Gastrocnemius medialis (tissue), 4 donors: Measurements from ENCODE around the gene SLC29A3. TPM values are rescaled to one million over a fixed set of nuclear protein-coding genes. Genes with fewer than 3 reads are reported as not detected.
"Not testable (repeated sequence)": the region's sequence is repeated elsewhere in the genome, so short reads cannot be mapped to it uniquely, and the experiment has no call there.

ENCODE experiments used
- ATAC-seq, 2 donors: fragments of 150-250 bp; one replicate each; pipeline ENCODE4 v1.9.1; 2016
- DNase-seq, 2 donors: peaks; one replicate each; pipeline ENCODE4 v3.0.0-alpha.2; 2019
- H3K27ac ChIP-seq, 4 donors: fragments of 200-600 bp; sonication (generic); 1 replicate in 1 of 4; 2 replicates in 3 of 4; pipeline ENCODE4 v1.5.1; 2016 to 2018; ENCODE audit warnings: mild to moderate bottlenecking in 2 of 4, moderate library complexity in 1 of 4
- H3K27me3 ChIP-seq, 3 donors: fragments of 200-600 bp; sonication (generic) in 2 of 3; 1 replicate in 1 of 3; 2 replicates in 2 of 3; pipeline versions ENCODE4 v1.5.1 to v1.6.0; 2016 to 2019; ENCODE audit warnings: mild to moderate bottlenecking in 1 of 3, moderate library complexity in 1 of 3
- H3K36me3 ChIP-seq, 2 donors: fragments of 200-600 bp; sonication (generic) in 1 of 2; one replicate each; pipeline ENCODE4 v1.5.1; 2017 to 2018
- H3K4me1 ChIP-seq, 2 donors: fragments of 200-600 bp; sonication (generic) in 1 of 2; one replicate each; pipeline ENCODE4 v1.5.1; 2016 to 2017; ENCODE audit warnings: mild to moderate bottlenecking in 2 of 2
- H3K4me3 ChIP-seq, 4 donors: fragments of 200-600 bp; sonication (generic) in 3 of 4; 1 replicate in 1 of 4; 2 replicates in 3 of 4; pipeline ENCODE4 v1.5.1; 2016 to 2019; ENCODE audit warnings: mild to moderate bottlenecking in 2 of 4
- H3K9me3 ChIP-seq, 3 donors: fragments of 200-600 bp; sonication (generic) in 2 of 3; 1 replicate in 1 of 3; 2 replicates in 2 of 3; pipeline ENCODE4 v1.5.1; 2016 to 2019
- POLR2A ChIP-seq, 2 donors: fragments of 450-650 bp; IDR thresholded peaks; one replicate each; pipeline ENCODE4 v1.6.1; 2017; ENCODE audit warnings: antibody characterized with exemption in 2 of 2, mild to moderate bottlenecking in 2 of 2, moderate library complexity in 2 of 2
- in situ Hi-C, 4 donors: fragments of 200-750 bp; cut with MboI; loops; one replicate each; pipeline versions ENCODE4 v1.15.0 to v1.8.0; 2017; ENCODE audit warnings: low sequenced_read_pairs in 4 of 4
- intact Hi-C: fragments of 100-400 bp; cut with DNase I; formaldehyde crosslinking; loops from one replicate; pipeline ENCODE4 v1.15.1; 2023; ENCODE audit warnings: low total_unique reads
- total RNA-seq, 4 donors: library from RNA; depleted of rRNA; stranded (reverse); fragments of >200 nt; gene quantifications; one replicate each; pipeline versions ENCODE4 v1.1.0 to v1.2.3, GENCODE V29; 2016
- TF ChIP-seq, protein P1 (sequence below), 5 experiments: fragments of 450-650 bp in 3 of 5; fragments of 200-600 bp in 2 of 5; sonication (generic) in 2 of 5; IDR thresholded peaks in 4 of 5; conservative IDR thresholded peaks in 1 of 5; 1 replicate in 4 of 5; 2 replicates in 1 of 5; pipeline ENCODE4 v1.5.1; 2016 to 2019; ENCODE audit warnings: antibody characterized with exemption in 5 of 5, mild to moderate bottlenecking in 3 of 5, moderate library complexity in 3 of 5

SLC29A3 gene
- total RNA-seq, 4 donors from 2014 or later, result 0.36 to 2.8 (median 2.0) TPM

DNA sequence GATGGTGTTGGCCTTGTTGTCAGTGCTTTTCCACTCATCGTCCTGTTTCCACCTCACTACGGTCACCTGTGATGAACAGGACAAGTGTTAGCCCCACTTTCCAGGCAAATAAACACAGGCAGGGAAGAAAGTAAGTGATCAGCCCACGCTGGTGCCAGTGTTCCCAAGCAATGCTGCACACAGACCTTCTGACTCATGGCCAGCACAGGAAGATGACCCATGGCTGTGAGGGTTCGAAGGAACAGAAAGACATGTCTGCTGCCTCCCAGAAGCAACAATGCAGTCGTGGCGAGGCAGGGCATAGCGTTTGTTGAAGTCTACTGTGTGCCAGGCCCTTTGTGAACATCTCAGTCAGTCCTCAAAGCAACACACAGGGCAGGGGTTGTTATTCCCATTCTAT is 35.7 kb downstream of the SLC29A3 start:
- DNase-seq, result no peak
- H3K9me3 ChIP-seq, result no peaks in the 10 kb centered on the region
- peaks cover 0 to 3% of the 10 kb centered on the region in 2 donors for H3K36me3 ChIP-seq
- no peak overlapping the region for H3K4me3 ChIP-seq
- no peak for ATAC-seq
- intact Hi-C loops (no loop called here), in situ Hi-C loops (no loop called here)
- no peaks in the 10 kb centered on the region for H3K27me3 ChIP-seq
- TF ChIP-seq, protein P1, sequence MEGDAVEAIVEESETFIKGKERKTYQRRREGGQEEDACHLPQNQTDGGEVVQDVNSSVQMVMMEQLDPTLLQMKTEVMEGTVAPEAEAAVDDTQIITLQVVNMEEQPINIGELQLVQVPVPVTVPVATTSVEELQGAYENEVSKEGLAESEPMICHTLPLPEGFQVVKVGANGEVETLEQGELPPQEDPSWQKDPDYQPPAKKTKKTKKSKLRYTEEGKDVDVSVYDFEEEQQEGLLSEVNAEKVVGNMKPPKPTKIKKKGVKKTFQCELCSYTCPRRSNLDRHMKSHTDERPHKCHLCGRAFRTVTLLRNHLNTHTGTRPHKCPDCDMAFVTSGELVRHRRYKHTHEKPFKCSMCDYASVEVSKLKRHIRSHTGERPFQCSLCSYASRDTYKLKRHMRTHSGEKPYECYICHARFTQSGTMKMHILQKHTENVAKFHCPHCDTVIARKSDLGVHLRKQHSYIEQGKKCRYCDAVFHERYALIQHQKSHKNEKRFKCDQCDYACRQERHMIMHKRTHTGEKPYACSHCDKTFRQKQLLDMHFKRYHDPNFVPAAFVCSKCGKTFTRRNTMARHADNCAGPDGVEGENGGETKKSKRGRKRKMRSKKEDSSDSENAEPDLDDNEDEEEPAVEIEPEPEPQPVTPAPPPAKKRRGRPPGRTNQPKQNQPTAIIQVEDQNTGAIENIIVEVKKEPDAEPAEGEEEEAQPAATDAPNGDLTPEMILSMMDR (IDR thresholded peaks at IDR 0.05 in 4 of 5, conservative IDR thresholded peaks at IDR 0.05 in 1 of 5), result no peak
- H3K4me1 ChIP-seq, result peaks cover 0 to 10% of the 10 kb centered on the region in 2 donors
- H3K27ac ChIP-seq, result no peak overlapping the region

DNA sequence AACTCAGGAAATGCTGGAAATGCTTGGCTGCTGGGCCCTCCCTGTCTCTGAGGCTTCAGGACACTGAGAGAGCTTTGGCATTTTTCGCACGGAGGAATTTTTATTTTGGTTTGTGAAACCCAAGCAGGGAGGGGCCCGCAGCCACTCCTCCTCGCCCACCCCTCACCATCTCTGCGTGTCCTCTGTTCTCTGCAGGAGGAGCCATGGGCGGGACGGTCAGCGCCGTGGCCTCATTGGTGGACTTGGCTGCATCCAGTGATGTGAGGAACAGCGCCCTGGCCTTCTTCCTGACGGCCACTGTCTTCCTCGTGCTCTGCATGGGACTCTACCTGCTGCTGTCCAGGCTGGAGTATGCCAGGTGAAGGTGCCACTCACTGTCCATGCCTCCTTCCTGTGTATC is 36.8 kb downstream of the SLC29A3 start:
- DNase-seq (no peak), ATAC-seq (no peak)
- Histone ChIP-seq H3K4me3 (no peak overlapping the region), H3K4me1 (peaks cover 0 to 10% of the 10 kb centered on the region in 2 donors), H3K27me3 (no peaks in the 10 kb centered on the region), H3K36me3 (peaks cover 0 to 3% of the 10 kb centered on the region in 2 donors), H3K9me3 (no peaks in the 10 kb centered on the region), H3K27ac (no peak overlapping the region)
- TF ChIP-seq, protein P1 (IDR thresholded peaks at IDR 0.05 in 4 of 5, conservative IDR thresholded peaks at IDR 0.05 in 1 of 5), result no peak
- no peak for TF ChIP-seq POLR2A (IDR thresholded peaks at IDR 0.05)
- intact Hi-C loops (no loop called here), in situ Hi-C loops (no loop called here)

DNA sequence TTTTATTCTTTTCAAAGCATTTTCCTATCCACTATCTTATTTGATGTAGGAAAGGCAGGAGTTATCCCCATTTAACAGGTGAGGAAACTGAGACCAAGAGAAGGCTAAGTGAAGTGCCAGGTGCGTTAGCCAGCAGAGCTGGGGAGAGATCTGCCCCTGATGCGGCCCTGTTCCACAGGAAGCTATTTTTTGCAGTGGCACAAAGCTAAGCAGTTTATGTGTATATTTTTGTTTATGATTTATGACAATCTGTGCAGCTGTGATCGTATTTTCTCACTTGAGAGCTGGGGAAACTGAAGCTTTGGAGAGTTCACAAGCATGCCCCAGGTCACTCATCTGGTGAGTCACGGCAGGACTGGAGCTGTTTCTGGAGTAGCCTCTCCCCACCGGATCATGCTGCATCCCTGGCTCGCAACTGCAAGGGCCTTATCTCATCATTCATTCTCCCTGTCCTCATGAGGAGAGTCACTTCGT is 38.8 kb downstream of the SLC29A3 start:
- H3K4me1 ChIP-seq, result no peaks in the 10 kb centered on the region
- no peak overlapping the region for H3K4me3 ChIP-seq
- in situ Hi-C loops, result no loop called here
- intact Hi-C loops, result no loop called here
- no peaks in the 10 kb centered on the region for H3K27me3 ChIP-seq
- H3K36me3 ChIP-seq, result peaks cover 0 to 10% of the 10 kb centered on the region in 2 donors
- DNase-seq, result no peak
- H3K9me3 ChIP-seq, result no peaks in the 10 kb centered on the region
- peak in 1 of 2 donors; percentile 25 for ATAC-seq
- no peak overlapping the region for H3K27ac ChIP-seq
- TF ChIP-seq, protein P1 (IDR thresholded peaks at IDR 0.05 in 4 of 5, conservative IDR thresholded peaks at IDR 0.05 in 1 of 5), result no peak
- TF ChIP-seq POLR2A (IDR thresholded peaks at IDR 0.05), result no peak

DNA sequence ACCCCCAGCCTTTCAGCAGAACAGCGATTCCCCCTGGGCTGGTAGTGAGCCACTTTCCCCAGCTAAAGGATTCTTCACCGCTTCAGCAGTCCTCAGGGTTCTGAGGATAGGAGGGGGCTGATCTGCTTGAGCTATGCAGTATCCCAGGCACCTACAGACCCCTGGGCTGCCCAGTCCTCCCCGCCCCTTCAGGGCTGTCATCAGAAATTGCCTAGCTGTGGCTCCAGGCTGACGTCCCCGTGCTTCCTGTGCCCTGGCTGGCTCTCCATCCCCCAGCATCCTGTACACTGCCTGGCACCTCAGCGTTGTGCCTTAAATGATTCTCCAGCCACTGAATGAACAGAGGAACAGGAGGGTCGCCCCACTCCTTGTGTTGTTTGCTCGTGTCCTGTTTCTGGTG is 39.2 kb downstream of the SLC29A3 start:
- Histone ChIP-seq H3K9me3 (no peaks in the 10 kb centered on the region), H3K4me3 (no peak overlapping the region), H3K4me1 (no peaks in the 10 kb centered on the region), H3K27ac (no peak overlapping the region), H3K27me3 (no peaks in the 10 kb centered on the region), H3K36me3 (peaks cover 0 to 12% of the 10 kb centered on the region in 2 donors)
- DNase-seq (no peak), ATAC-seq (no peak)
- no peak for TF ChIP-seq POLR2A (IDR thresholded peaks at IDR 0.05)
- TF ChIP-seq, protein P1 (IDR thresholded peaks at IDR 0.05 in 4 of 5, conservative IDR thresholded peaks at IDR 0.05 in 1 of 5), result no peak
- in situ Hi-C loops (no loop called here), intact Hi-C loops (no loop called here)

DNA sequence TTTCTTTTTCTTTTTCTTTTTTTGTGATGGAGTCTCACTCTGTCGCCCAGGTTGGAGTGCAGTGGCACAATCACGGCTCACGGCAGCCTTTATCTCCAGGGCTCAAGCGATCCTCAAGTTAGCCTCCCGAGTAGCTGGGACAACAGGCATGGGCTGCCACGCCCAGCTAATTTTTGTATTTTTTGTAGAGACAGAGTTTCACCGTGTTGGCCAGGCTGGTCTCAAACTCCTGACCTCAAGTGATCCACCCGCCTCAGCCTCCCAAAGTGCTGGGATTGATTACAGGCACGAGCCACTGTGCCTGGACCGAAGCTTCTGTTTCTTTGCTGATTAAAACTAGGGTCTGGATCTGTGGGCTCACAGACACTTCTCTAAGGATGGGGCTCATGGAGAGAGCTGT is 39.8 kb downstream of the SLC29A3 start:
- peaks cover 0 to 12% of the 10 kb centered on the region in 2 donors for H3K36me3 ChIP-seq
- in situ Hi-C loops, H3K4me3 ChIP-seq, H3K27ac ChIP-seq, intact Hi-C loops, ATAC-seq, H3K27me3 ChIP-seq, H3K9me3 ChIP-seq, DNase-seq, H3K4me1 ChIP-seq: not testable (repeated sequence)
